HG03575 (cell line): ENCODE data around the gene TSPAN8.
"Not testable (repeated sequence)": the region's sequence is repeated elsewhere in the genome, so short reads cannot be mapped to it uniquely, and the experiment has no call there.

Experiments
- ATAC-seq: cut with Tn5 transposase; IDR thresholded peaks from one replicate; pipeline ENCODE4 v1.9.1; 2021; ENCODE audit not compliant: unreplicated experiment, insufficient number of reproducible peaks, low FRiP score; ENCODE audit errors: extremely low read depth

TSPAN8 gene

GRCh38 chr12:71166280-71166679 is 8.5 kb upstream of the TSPAN8 start:
- ATAC-seq = no peak

GRCh38 chr12:71165780-71166179 is 8.0 kb upstream of the TSPAN8 start:
- not testable (repeated sequence) for ATAC-seq

- ATAC-seq = no peak
Observed at GRCh38 chr12:71164568-71165197, 6.9 kb upstream of the TSPAN8 start.

GRCh38 chr12:71164166-71164565 is 6.4 kb upstream of the TSPAN8 start:
- no peak for ATAC-seq

GRCh38 chr12:71162832-71163763 is 5.3 kb upstream of the TSPAN8 start:
- no peak for ATAC-seq

- no peak for ATAC-seq
Observed at GRCh38 chr12:71161591-71161990, 3.8 kb upstream of the TSPAN8 start.

GRCh38 chr12:71160585-71160984 is 2.8 kb upstream of the TSPAN8 start:
- no peak for ATAC-seq

GRCh38 chr12:71159878-71160277 is 2.1 kb upstream of the TSPAN8 start:
- ATAC-seq = no peak

GRCh38 chr12:71159264-71159663 is 1.5 kb upstream of the TSPAN8 start:
- ATAC-seq = no peak

GRCh38 chr12:71158361-71158882 is 623 bp upstream of the TSPAN8 start:
- ATAC-seq = no peak

- no peak for ATAC-seq
Observed at GRCh38 chr12:71155225-71155624, 2.6 kb downstream of the TSPAN8 start.

GRCh38 chr12:71152851-71153250 is 4.9 kb downstream of the TSPAN8 start:
- ATAC-seq = no peak

GRCh38 chr12:71150041-71150440 is 7.8 kb downstream of the TSPAN8 start:
- not testable (repeated sequence) for ATAC-seq

- ATAC-seq = no peak
Observed at GRCh38 chr12:71144682-71145081, 13.1 kb downstream of the TSPAN8 start.

GRCh38 chr12:71142956-71143355 is 14.8 kb downstream of the TSPAN8 start:
- no peak for ATAC-seq

- no peak for ATAC-seq
Observed at GRCh38 chr12:71142016-71142415, 15.8 kb downstream of the TSPAN8 start.

GRCh38 chr12:71141378-71141926 is 16.3 kb downstream of the TSPAN8 start:
- ATAC-seq = no peak

- ATAC-seq = no peak
Observed at GRCh38 chr12:71139153-71139735, 18.6 kb downstream of the TSPAN8 start.

- no peak for ATAC-seq
Observed at GRCh38 chr12:71138011-71138410, 19.8 kb downstream of the TSPAN8 start.

GRCh38 chr12:71135812-71136176 is 22.0 kb downstream of the TSPAN8 start:
- ATAC-seq = no peak
